Neuronal stem cell (in vitro differentiated cells): Measurements from ENCODE around the gene NEU3.
A peak's percentile ranks its signal among the peaks of the same experiment; 100 is the strongest.

Experiments used
- DNase-seq: peaks from one replicate; pipeline ENCODE4 v3.0.0-alpha.2; 2013; ENCODE audit warnings: low spot score
- H2AFZ ChIP-seq: one replicate; pipeline ENCODE4 v1.6.1; 2013; ENCODE audit warnings: mild to moderate bottlenecking, low read length, inconsistent platforms
- H2AK5ac ChIP-seq: 2 replicates; pipeline ENCODE4 v1.6.1; 2013; ENCODE audit warnings: low read depth, mild to moderate bottlenecking, inconsistent platforms, low read length, moderate library complexity, mixed read lengths
- H2BK120ac ChIP-seq: 2 replicates; pipeline ENCODE4 v1.6.1; 2013; ENCODE audit warnings: low read depth, mild to moderate bottlenecking, inconsistent platforms, low read length, moderate library complexity, mixed read lengths
- H2BK12ac ChIP-seq: one replicate; pipeline ENCODE4 v1.6.1; 2013; ENCODE audit warnings: low read length, inconsistent platforms
- H2BK15ac ChIP-seq: 2 replicates; pipeline ENCODE4 v1.6.1; 2013; ENCODE audit warnings: mild to moderate bottlenecking, low read length, inconsistent platforms, mixed read lengths
- H2BK5ac ChIP-seq: one replicate; pipeline ENCODE4 v1.6.1; 2013; ENCODE audit warnings: inconsistent platforms, mild to moderate bottlenecking, low read length, moderate library complexity
- H3K14ac ChIP-seq: one replicate; pipeline ENCODE4 v1.6.1; 2013; ENCODE audit warnings: low read length, inconsistent platforms
- H3K18ac ChIP-seq: 2 replicates; pipeline ENCODE4 v1.6.1; 2013; ENCODE audit warnings: low read length, inconsistent platforms
- H3K23ac ChIP-seq: 2 replicates; pipeline ENCODE4 v1.6.1; 2013; ENCODE audit warnings: low read depth, mild to moderate bottlenecking, mixed read lengths, low read length, inconsistent platforms; ENCODE audit not compliant: poor library complexity
- H3K27ac ChIP-seq: replicated peaks from 3 replicates; pipeline ENCODE4 v1.5.1; 2013; ENCODE audit warnings: low read length, inconsistent platforms
- H3K27me3 ChIP-seq, 3 experiments: 2 replicates each; pipeline ENCODE4 v1.6.1; 2013; ENCODE audit warnings: low read length in 3 of 3, mild to moderate bottlenecking in 2 of 3, inconsistent platforms in 1 of 3, low read depth in 1 of 3, mixed read lengths in 1 of 3, moderate library complexity in 1 of 3; ENCODE audit not compliant: control insufficient read depth in 3 of 3, insufficient read depth in 3 of 3
- H3K36me3 ChIP-seq, 2 donors: replicated peaks in 1 of 2; 2 replicates each; pipeline ENCODE4 v1.6.1; 2013; ENCODE audit warnings: low read length in 2 of 2; ENCODE audit not compliant: control insufficient read depth in 2 of 2, insufficient read depth in 2 of 2
- H3K4ac ChIP-seq: 2 replicates; pipeline ENCODE4 v1.6.1; 2013; ENCODE audit warnings: inconsistent platforms, mild to moderate bottlenecking, low read length, moderate library complexity
- H3K4me1 ChIP-seq, 2 donors: 1 replicate in 1 of 2; 2 replicates in 1 of 2; pipeline ENCODE4 v1.6.1; 2013; ENCODE audit warnings: low read length in 2 of 2, low read depth in 1 of 2; ENCODE audit not compliant: control insufficient read depth in 2 of 2, insufficient read depth in 1 of 2
- H3K4me2 ChIP-seq: one replicate; pipeline ENCODE4 v1.6.1; 2013; ENCODE audit warnings: mild to moderate bottlenecking, low read length, inconsistent platforms; ENCODE audit not compliant: insufficient read depth, poor library complexity, severe bottlenecking
- H3K4me3 ChIP-seq, 2 donors: 2 replicates each; pipeline ENCODE4 v1.5.1; 2013; ENCODE audit warnings: low read length in 2 of 2, mild to moderate bottlenecking in 2 of 2, inconsistent platforms in 1 of 2, moderate library complexity in 1 of 2
- H3K79me1 ChIP-seq: one replicate; pipeline ENCODE4 v1.6.1; 2013; ENCODE audit warnings: low read depth, mild to moderate bottlenecking, inconsistent platforms, low read length, moderate library complexity
- H3K9ac ChIP-seq: one replicate; pipeline ENCODE4 v1.6.1; 2013; ENCODE audit warnings: mild to moderate bottlenecking, low read depth, low read length, inconsistent platforms; ENCODE audit not compliant: poor library complexity
- H3K9me3 ChIP-seq, 2 donors: replicated peaks in 1 of 2; 2 replicates each; pipeline versions ENCODE3 to v1.6.1; 2013; ENCODE audit warnings: low read length in 2 of 2, mild to moderate bottlenecking in 2 of 2, inconsistent platforms in 1 of 2, low read depth in 1 of 2, mixed read lengths in 1 of 2, moderate library complexity in 1 of 2; ENCODE audit not compliant: control insufficient read depth in 2 of 2, insufficient read depth in 1 of 2
- H4K8ac ChIP-seq: one replicate; pipeline ENCODE4 v1.6.1; 2013; ENCODE audit warnings: low read depth, mild to moderate bottlenecking, inconsistent platforms, low read length, moderate library complexity
- H4K91ac ChIP-seq: one replicate; pipeline ENCODE4 v1.6.1; 2013; ENCODE audit warnings: low read length, low read depth, mild to moderate bottlenecking, inconsistent platforms; ENCODE audit not compliant: poor library complexity
- WGBS, 2 donors: extraction: QIAGEN DNeasy Blood & Tissue Kit; methylation state at CpG; one replicate each; pipeline ENCODE4 v1.1.7; 2013; ENCODE audit warnings: missing lambda C conversion rate in 2 of 2, mixed read lengths in 1 of 2; ENCODE audit not compliant: insufficient read length in 2 of 2, insufficient replicate concordance in 1 of 2; ENCODE audit errors: extremely low coverage in 2 of 2; 5-methylcytosine and 5-hydroxymethylcytosine counted together

NEU3 gene

DNA sequence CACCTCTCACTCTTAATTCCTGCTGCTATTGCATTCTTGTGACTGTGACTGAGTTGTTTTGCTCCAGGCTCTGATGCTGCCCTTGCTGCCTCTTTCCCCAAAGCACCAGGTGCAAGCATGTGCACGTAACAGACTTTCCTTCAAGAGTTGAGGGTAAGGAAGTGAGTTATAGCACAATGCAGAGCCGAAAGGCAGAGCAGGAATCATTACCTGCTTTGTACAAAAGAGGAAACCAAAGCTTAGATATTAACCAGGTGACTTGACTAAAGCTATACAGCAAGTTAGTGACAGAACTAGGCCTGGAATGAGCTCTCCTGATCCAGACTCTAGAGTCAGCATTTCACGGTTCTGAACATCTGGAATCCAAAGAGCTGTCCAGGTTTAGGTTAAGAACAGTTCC lies 33.6 kb downstream of the NEU3 start:
- Histone ChIP-seq H2AK5ac (no peak overlapping the region), H3K4me2 (no peak overlapping the region), H2BK12ac (no peak overlapping the region), H3K4me1 (no peaks in the 10 kb centered on the region), H3K23ac (no peak overlapping the region), H3K27me3 (no peaks in the 10 kb centered on the region), H3K18ac (no peak overlapping the region), H3K36me3 (no peaks in the 10 kb centered on the region), H2BK15ac (no peak overlapping the region), H3K9me3 (peaks cover 0 to 2% of the 10 kb centered on the region in 2 donors), H2BK120ac (no peak overlapping the region), H4K8ac (no peak overlapping the region), H2AFZ (no peak overlapping the region), H2BK5ac (no peak overlapping the region), H3K14ac (no peak overlapping the region), H4K91ac (no peak overlapping the region), H3K4ac (no peak overlapping the region), H3K27ac (no peak overlapping the region), H3K9ac (no peak overlapping the region), H3K4me3 (no peak overlapping the region), H3K79me1 (no peaks in the 10 kb centered on the region)
- DNase-seq: no peak
- no CpG with 5 or more reads among the region's 3 CpGs for WGBS, 2 donors

DNA sequence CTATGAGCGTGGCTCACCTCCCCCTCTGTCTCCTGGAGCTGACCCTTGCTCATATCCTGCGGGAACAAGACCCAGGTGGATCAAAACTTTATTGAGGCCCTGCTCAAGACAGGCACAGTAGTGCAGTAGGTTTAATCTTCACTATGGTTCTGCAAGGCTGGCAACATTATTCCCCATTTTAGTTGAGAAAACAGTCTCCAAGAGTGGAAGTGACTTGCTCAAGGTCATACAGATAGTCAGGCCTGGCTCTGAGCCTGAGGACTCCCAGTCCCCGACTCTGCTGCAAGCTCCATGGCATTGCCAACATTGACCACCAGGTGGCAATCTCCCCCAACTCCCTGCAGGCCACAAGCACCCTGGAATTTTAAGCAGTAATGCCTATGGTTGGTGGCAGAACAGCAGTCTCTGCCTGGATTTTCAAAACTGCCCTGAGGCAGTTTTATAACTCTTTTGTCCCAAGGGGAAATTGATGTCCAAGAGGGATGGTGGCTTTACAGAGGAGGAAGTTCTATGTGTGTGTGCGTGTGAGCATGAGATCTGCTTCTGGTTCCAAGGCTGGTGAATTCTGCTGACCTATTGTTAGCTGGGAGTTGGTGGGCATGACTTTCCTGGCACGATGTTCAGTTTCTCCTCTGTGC lies 34.1 kb downstream of the NEU3 start:
- Histone ChIP-seq H2BK5ac (no peak overlapping the region), H2BK120ac (no peak overlapping the region), H4K8ac (no peak overlapping the region), H2BK15ac (no peak overlapping the region), H3K4me3 (no peak overlapping the region), H3K79me1 (no peaks in the 10 kb centered on the region), H3K23ac (no peak overlapping the region), H3K27ac (no peak overlapping the region), H3K14ac (no peak overlapping the region), H3K4ac (no peak overlapping the region), H3K9me3 (peaks cover 0 to 2% of the 10 kb centered on the region in 2 donors), H3K18ac (no peak overlapping the region), H3K9ac (no peak overlapping the region), H4K91ac (no peak overlapping the region), H3K27me3 (no peaks in the 10 kb centered on the region), H3K4me1 (no peaks in the 10 kb centered on the region), H3K4me2 (no peak overlapping the region), H2AK5ac (no peak overlapping the region), H2AFZ (no peak overlapping the region), H2BK12ac (no peak overlapping the region), H3K36me3 (no peaks in the 10 kb centered on the region)
- no CpG with 5 or more reads among the region's 5 CpGs for WGBS, 2 donors
- DNase-seq: peak; percentile 78

DNA sequence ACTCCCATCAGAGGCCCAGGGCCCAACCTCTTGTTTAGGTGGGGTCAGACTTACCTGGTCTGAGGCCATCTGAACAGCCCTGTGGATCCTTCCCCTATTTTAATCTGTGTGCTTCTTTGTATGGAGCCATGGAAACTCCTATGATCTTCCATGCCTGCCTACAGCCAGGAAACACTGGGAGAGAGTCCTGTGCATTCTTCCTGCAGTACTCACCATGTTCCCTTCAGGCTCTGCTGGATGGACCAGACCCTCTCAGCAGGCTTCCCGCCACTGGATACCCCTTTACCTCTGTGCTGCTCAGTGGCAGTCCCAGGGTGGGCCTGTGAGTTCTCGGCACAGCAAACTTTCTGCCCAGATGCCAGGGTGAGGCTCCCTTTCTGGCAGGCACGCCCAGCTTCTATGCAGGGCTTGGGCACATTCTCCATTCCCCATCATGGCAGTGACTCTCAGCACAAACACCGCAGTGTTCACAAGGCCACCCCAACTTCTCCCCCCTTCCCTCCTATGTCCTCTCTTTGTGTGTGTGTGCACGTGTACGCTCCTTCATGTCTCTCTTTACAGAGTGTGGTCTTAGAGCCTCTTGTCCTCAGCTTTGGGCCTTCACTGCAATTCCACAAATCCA lies 34.8 kb downstream of the NEU3 start:
- Histone ChIP-seq H3K4me3 (no peak overlapping the region), H2BK15ac (no peak overlapping the region), H3K79me1 (no peaks in the 10 kb centered on the region), H3K18ac (no peak overlapping the region), H3K36me3 (no peaks in the 10 kb centered on the region), H2BK12ac (no peak overlapping the region), H3K27ac (no peak overlapping the region), H2AFZ (no peak overlapping the region), H3K4ac (no peak overlapping the region), H4K91ac (no peak overlapping the region), H3K9me3 (peaks cover 0 to 2% of the 10 kb centered on the region in 2 donors), H2BK120ac (no peak overlapping the region), H3K9ac (no peak overlapping the region), H3K14ac (no peak overlapping the region), H3K4me1 (no peaks in the 10 kb centered on the region), H3K27me3 (no peaks in the 10 kb centered on the region), H2AK5ac (no peak overlapping the region), H2BK5ac (no peak overlapping the region), H4K8ac (no peak overlapping the region), H3K4me2 (no peak overlapping the region), H3K23ac (no peak overlapping the region)
- WGBS, 2 donors: no CpG with 5 or more reads among the region's 6 CpGs
- DNase-seq: no peak

DNA sequence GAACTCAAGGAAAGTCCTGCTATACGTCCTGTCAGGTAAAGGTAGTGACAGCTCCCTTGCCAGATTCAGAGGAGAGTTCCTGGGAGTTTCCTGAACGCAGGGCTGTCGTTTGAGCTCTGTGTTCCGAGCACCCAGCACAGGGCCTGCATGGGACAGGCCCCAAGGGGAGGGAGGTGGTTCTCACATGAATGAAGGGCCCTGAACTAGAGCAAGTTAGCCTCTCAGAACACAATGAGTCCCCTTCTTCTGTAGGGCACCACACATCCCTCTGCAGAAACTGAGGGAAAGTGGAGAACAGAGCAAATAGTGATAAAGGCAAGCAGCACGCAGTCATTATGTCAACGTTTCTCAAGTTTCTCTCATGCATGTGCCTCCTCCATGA lies 35.3 kb downstream of the NEU3 start:
- no peak overlapping the region for H3K14ac ChIP-seq
- H2BK15ac ChIP-seq: no peak overlapping the region
- H3K4me2 ChIP-seq: no peak overlapping the region
- H2BK120ac ChIP-seq: no peak overlapping the region
- no peaks in the 10 kb centered on the region for H3K36me3 ChIP-seq
- no CpG with 5 or more reads among the region's 6 CpGs for WGBS, 2 donors
- no peak overlapping the region for H3K4ac ChIP-seq
- no peak overlapping the region for H3K23ac ChIP-seq
- H3K9me3 ChIP-seq: peaks cover 0 to 2% of the 10 kb centered on the region in 2 donors
- DNase-seq: no peak
- H2BK5ac ChIP-seq: no peak overlapping the region
- H3K27ac ChIP-seq: no peak overlapping the region
- H3K79me1 ChIP-seq: no peaks in the 10 kb centered on the region
- H3K27me3 ChIP-seq: no peaks in the 10 kb centered on the region
- no peak overlapping the region for H4K8ac ChIP-seq
- no peak overlapping the region for H2AFZ ChIP-seq
- no peak overlapping the region for H2AK5ac ChIP-seq
- no peaks in the 10 kb centered on the region for H3K4me1 ChIP-seq
- H4K91ac ChIP-seq: no peak overlapping the region
- no peak overlapping the region for H3K18ac ChIP-seq
- no peak overlapping the region for H3K4me3 ChIP-seq
- H3K9ac ChIP-seq: no peak overlapping the region
- no peak overlapping the region for H2BK12ac ChIP-seq
